HEK293 (cell line): ENCODE data around the gene KLHL29.
"Not testable (repeated sequence)": the region's sequence is repeated elsewhere in the genome, so short reads cannot be mapped to it uniquely, and the experiment has no call there.

Experiments
- CTCF ChIA-PET: fragments of 350-600 bp; formaldehyde crosslinking; extraction: SDS; loops from one replicate; lab custom pipeline; 2021; ENCODE audit warnings: antibody characterized with exemption; lab: Yijun Ruan, JAX
- POLR2A ChIA-PET: fragments of 300-600 bp; formaldehyde crosslinking; extraction: SDS; loops from one replicate; lab custom pipeline; 2020; ENCODE audit warnings: antibody characterized with exemption, inconsistent platforms; lab: Yijun Ruan, JAX
- H3K27ac ChIP-seq: fragments of 200-500 bp; sonication (Bioruptor generic); 2 replicates; pipeline ENCODE4 v1.5.1; 2014; ENCODE audit warnings: low read depth, low read length, control low read depth, inconsistent platforms; ENCODE audit errors: extremely low read depth
- H3K36me3 ChIP-seq, 2 experiments: fragments of 200-500 bp in 1 of 2; sonication (Bioruptor generic) in 1 of 2; 1 replicate in 1 of 2; 2 replicates in 1 of 2; pipeline ENCODE4 v1.5.1; 2014 to 2017; ENCODE audit warnings: inconsistent platforms in 2 of 2, low read length in 2 of 2; ENCODE audit not compliant: control insufficient read depth in 2 of 2, insufficient read depth in 1 of 2
- H3K4me1 ChIP-seq: fragments of 200-500 bp; sonication (Bioruptor generic); 2 replicates; pipeline ENCODE4 v1.5.1; 2014; ENCODE audit warnings: mild to moderate bottlenecking, low read length, inconsistent platforms; ENCODE audit not compliant: control insufficient read depth, insufficient read depth
- H3K4me3 ChIP-seq: 2 replicates; pipeline ENCODE4 v1.5.1; 2011; ENCODE audit warnings: low read depth, mild to moderate bottlenecking, control low read depth, low read length, moderate library complexity
- H3K9me3 ChIP-seq: fragments of 200-500 bp; sonication (Bioruptor generic); 2 replicates; pipeline ENCODE4 v1.5.1; 2014; ENCODE audit warnings: low read depth, low read length, inconsistent platforms; ENCODE audit not compliant: control insufficient read depth, insufficient read depth
- BCL11A ChIP-seq: fragments of 450-650 bp; formaldehyde crosslinking; IDR thresholded peaks from 2 replicates; pipeline ENCODE4 v1.5.1; 2016; ENCODE audit warnings: low read depth, missing biosample characterization, missing genetic modification characterization
- FEZF1 ChIP-seq: fragments of 450-650 bp; formaldehyde crosslinking; IDR thresholded peaks from 2 replicates; pipeline ENCODE4 v1.5.1; 2016; ENCODE audit warnings: missing biosample characterization, missing genetic modification characterization
- GLI4 ChIP-seq: fragments of 450-650 bp; formaldehyde crosslinking; IDR thresholded peaks from 2 replicates; pipeline ENCODE4 v1.5.1; 2016; ENCODE audit warnings: missing biosample characterization, missing genetic modification characterization
- KLF1 ChIP-seq: fragments of 450-650 bp; formaldehyde crosslinking; IDR thresholded peaks from 2 replicates; pipeline ENCODE4 v1.5.1; 2016; ENCODE audit warnings: missing biosample characterization, missing genetic modification characterization
- OSR2 ChIP-seq: fragments of 450-650 bp; formaldehyde crosslinking; IDR thresholded peaks from 2 replicates; pipeline ENCODE4 v1.5.1; 2016; ENCODE audit warnings: missing biosample characterization, missing genetic modification characterization
- TRIM28 ChIP-seq: IDR thresholded peaks from 2 replicates; pipeline ENCODE4 v1.6.1; 2011; ENCODE audit warnings: low read length, control low read depth, borderline replicate concordance
- ZBTB21 ChIP-seq: fragments of 450-650 bp; formaldehyde crosslinking; IDR thresholded peaks from 2 replicates; pipeline ENCODE4 v1.5.1; 2017; ENCODE audit warnings: missing biosample characterization, missing genetic modification characterization
- ZBTB49 ChIP-seq: fragments of 450-650 bp; formaldehyde crosslinking; IDR thresholded peaks from 2 replicates; pipeline ENCODE4 v1.5.1; 2016; ENCODE audit warnings: missing biosample characterization, missing genetic modification characterization, low read depth
- ZFP69B ChIP-seq: fragments of 450-650 bp; formaldehyde crosslinking; IDR thresholded peaks from 2 replicates; pipeline ENCODE4 v1.5.1; 2016; ENCODE audit warnings: missing biosample characterization, missing genetic modification characterization
- ZNF133 ChIP-seq: fragments of 450-650 bp; formaldehyde crosslinking; IDR thresholded peaks from 2 replicates; pipeline ENCODE4 v1.5.1; 2016; ENCODE audit warnings: missing biosample characterization, missing genetic modification characterization
- ZNF140 ChIP-seq: fragments of 450-650 bp; formaldehyde crosslinking; IDR thresholded peaks from 2 replicates; pipeline ENCODE4 v1.5.1; 2016; ENCODE audit warnings: missing biosample characterization, missing genetic modification characterization
- ZNF2 ChIP-seq: fragments of 450-650 bp; formaldehyde crosslinking; IDR thresholded peaks from 2 replicates; pipeline ENCODE4 v1.5.1; 2016; ENCODE audit warnings: missing biosample characterization, missing genetic modification characterization
- ZNF24 ChIP-seq: fragments of 450-650 bp; formaldehyde crosslinking; IDR thresholded peaks from 2 replicates; pipeline ENCODE4 v1.5.1; 2016; ENCODE audit warnings: missing biosample characterization, missing genetic modification characterization
- ZNF324 ChIP-seq: fragments of 450-650 bp; formaldehyde crosslinking; IDR thresholded peaks from 2 replicates; pipeline ENCODE4 v1.5.1; 2016; ENCODE audit warnings: missing biosample characterization, missing genetic modification characterization
- ZNF416 ChIP-seq: fragments of 450-650 bp; formaldehyde crosslinking; IDR thresholded peaks from 2 replicates; pipeline ENCODE4 v1.5.1; 2016; ENCODE audit warnings: missing biosample characterization, missing genetic modification characterization
- ZNF473 ChIP-seq: fragments of 450-650 bp; formaldehyde crosslinking; IDR thresholded peaks from 2 replicates; pipeline ENCODE4 v1.5.1; 2017; ENCODE audit warnings: missing biosample characterization, missing genetic modification characterization
- ZNF560 ChIP-seq: fragments of 450-650 bp; formaldehyde crosslinking; IDR thresholded peaks from 2 replicates; pipeline ENCODE4 v1.5.1; 2017; ENCODE audit warnings: missing biosample characterization, missing genetic modification characterization, borderline replicate concordance
- ZNF600 ChIP-seq: fragments of 450-650 bp; formaldehyde crosslinking; IDR thresholded peaks from 2 replicates; pipeline ENCODE4 v1.5.1; 2016; ENCODE audit warnings: missing biosample characterization, missing genetic modification characterization
- ZNF621 ChIP-seq: fragments of 450-650 bp; formaldehyde crosslinking; IDR thresholded peaks from 2 replicates; pipeline ENCODE4 v1.5.1; 2017; ENCODE audit warnings: missing biosample characterization, missing genetic modification characterization
- ZNF626 ChIP-seq: fragments of 450-650 bp; sonication (Bioruptor Pico); formaldehyde crosslinking; IDR thresholded peaks from 2 replicates; pipeline ENCODE4 v1.5.1; 2018; ENCODE audit warnings: missing biosample characterization, missing genetic modification characterization, inconsistent platforms
- ZNF701 ChIP-seq: fragments of 450-650 bp; formaldehyde crosslinking; IDR thresholded peaks from 2 replicates; pipeline ENCODE4 v1.5.1; 2016; ENCODE audit warnings: missing biosample characterization, missing genetic modification characterization
- ZNF768 ChIP-seq: fragments of 450-650 bp; formaldehyde crosslinking; IDR thresholded peaks from 2 replicates; pipeline ENCODE4 v1.5.1; 2018; ENCODE audit warnings: missing biosample characterization, mild to moderate bottlenecking, missing genetic modification characterization
- ZNF792 ChIP-seq: fragments of 450-650 bp; formaldehyde crosslinking; IDR thresholded peaks from 2 replicates; pipeline ENCODE4 v1.5.1; 2016; ENCODE audit warnings: missing biosample characterization, missing genetic modification characterization
- ZSCAN16 ChIP-seq: fragments of 450-650 bp; formaldehyde crosslinking; IDR thresholded peaks from 2 replicates; pipeline ENCODE4 v1.5.1; 2016; ENCODE audit warnings: missing biosample characterization, missing genetic modification characterization
- TF ChIP-seq, protein P1 (sequence below): fragments of 450-650 bp; formaldehyde crosslinking; IDR thresholded peaks from 2 replicates; pipeline ENCODE4 v1.5.1; 2017; ENCODE audit warnings: missing biosample characterization, missing genetic modification characterization
- TF ChIP-seq, protein P2 (sequence below): fragments of 450-650 bp; formaldehyde crosslinking; IDR thresholded peaks from 2 replicates; pipeline ENCODE4 v1.5.1; 2016; ENCODE audit warnings: missing biosample characterization, missing genetic modification characterization
- TF ChIP-seq, protein P3 (sequence below): fragments of 450-650 bp; formaldehyde crosslinking; IDR thresholded peaks from 2 replicates; pipeline ENCODE4 v1.5.1; 2017; ENCODE audit warnings: missing biosample characterization, missing genetic modification characterization

KLHL29 gene

DNA sequence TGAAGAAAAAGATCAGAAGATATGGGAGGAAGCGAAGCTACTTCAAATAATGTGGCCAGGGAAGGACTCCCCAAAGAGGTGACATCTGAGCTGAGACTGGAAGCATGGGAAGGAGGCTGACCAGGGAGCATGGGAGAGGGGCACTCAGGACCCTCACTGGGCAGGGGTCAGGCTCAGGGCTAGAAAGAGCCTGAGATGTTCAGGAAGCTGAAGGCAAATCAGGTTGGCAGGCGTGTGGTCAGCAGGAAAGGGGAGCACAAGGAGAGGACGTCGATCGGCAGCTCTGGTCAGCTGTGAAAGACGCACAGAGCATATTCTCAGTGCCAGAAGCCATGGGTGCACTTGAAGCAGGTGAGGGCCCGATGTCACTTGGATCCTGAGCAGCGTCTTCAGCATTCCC lies 38.2 kb upstream of the KLHL29 start:
- Histone ChIP-seq H3K36me3 (no peaks in the 10 kb centered on the region), H3K9me3 (no peaks in the 10 kb centered on the region), H3K4me3 (no peak overlapping the region), H3K4me1 (no peaks in the 10 kb centered on the region), H3K27ac (no peak overlapping the region)
- ChIA-PET POLR2A (no interaction called here), CTCF (no interaction called here)
- no peak for TF ChIP-seq ZNF24 (tag by site-specific recombination)
- no peak for TF ChIP-seq KLF1 (tag by site-specific recombination)
- no peak for TF ChIP-seq ZNF792
- TF ChIP-seq TRIM28: no peak
- no peak for TF ChIP-seq ZSCAN16 (tag by site-specific recombination)
- TF ChIP-seq, protein P1, sequence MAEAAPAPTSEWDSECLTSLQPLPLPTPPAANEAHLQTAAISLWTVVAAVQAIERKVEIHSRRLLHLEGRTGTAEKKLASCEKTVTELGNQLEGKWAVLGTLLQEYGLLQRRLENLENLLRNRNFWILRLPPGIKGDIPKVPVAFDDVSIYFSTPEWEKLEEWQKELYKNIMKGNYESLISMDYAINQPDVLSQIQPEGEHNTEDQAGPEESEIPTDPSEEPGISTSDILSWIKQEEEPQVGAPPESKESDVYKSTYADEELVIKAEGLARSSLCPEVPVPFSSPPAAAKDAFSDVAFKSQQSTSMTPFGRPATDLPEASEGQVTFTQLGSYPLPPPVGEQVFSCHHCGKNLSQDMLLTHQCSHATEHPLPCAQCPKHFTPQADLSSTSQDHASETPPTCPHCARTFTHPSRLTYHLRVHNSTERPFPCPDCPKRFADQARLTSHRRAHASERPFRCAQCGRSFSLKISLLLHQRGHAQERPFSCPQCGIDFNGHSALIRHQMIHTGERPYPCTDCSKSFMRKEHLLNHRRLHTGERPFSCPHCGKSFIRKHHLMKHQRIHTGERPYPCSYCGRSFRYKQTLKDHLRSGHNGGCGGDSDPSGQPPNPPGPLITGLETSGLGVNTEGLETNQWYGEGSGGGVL (tag by site-specific recombination): no peak
- no peak for TF ChIP-seq ZNF416 (tag by site-specific recombination)
- no peak for TF ChIP-seq ZNF2
- TF ChIP-seq, protein P2, sequence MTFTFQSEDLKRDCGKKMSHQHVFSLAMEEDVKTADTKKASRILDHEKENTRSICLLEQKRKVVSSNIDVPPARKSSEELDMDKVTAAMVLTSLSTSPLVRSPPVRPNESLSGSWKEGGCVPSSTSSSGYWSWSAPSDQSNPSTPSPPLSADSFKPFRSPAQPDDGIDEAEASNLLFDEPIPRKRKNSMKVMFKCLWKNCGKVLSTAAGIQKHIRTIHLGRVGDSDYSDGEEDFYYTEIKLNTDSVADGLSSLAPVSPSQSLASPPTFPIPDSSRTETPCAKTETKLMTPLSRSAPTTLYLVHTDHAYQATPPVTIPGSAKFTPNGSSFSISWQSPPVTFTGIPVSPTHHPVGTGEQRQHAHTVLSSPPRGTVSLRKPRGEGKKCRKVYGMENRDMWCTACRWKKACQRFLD: no peak
- no peak for TF ChIP-seq ZNF701 (tag by site-specific recombination)
- no peak for TF ChIP-seq ZBTB49 (tag by site-specific recombination)
- no peak for TF ChIP-seq ZNF626
- TF ChIP-seq ZNF140 (tag by site-specific recombination): no peak
- TF ChIP-seq ZNF560: no peak
- no peak for TF ChIP-seq ZNF600 (tag by site-specific recombination)
- TF ChIP-seq, protein P3, sequence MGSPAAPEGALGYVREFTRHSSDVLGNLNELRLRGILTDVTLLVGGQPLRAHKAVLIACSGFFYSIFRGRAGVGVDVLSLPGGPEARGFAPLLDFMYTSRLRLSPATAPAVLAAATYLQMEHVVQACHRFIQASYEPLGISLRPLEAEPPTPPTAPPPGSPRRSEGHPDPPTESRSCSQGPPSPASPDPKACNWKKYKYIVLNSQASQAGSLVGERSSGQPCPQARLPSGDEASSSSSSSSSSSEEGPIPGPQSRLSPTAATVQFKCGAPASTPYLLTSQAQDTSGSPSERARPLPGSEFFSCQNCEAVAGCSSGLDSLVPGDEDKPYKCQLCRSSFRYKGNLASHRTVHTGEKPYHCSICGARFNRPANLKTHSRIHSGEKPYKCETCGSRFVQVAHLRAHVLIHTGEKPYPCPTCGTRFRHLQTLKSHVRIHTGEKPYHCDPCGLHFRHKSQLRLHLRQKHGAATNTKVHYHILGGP (tag by site-specific recombination): no peak
- TF ChIP-seq ZNF621 (tag by site-specific recombination): no peak
- no peak for TF ChIP-seq ZNF133 (tag by site-specific recombination)
- TF ChIP-seq ZNF324: no peak

- ChIA-PET CTCF (no interaction called here), POLR2A (no interaction called here)
- Histone ChIP-seq H3K4me1 (no peaks in the 10 kb centered on the region), H3K9me3 (no peaks in the 10 kb centered on the region), H3K4me3 (no peak overlapping the region), H3K36me3 (no peaks in the 10 kb centered on the region), H3K27ac (no peak overlapping the region)
- no peak for TF ChIP-seq ZBTB21 (tag by site-specific recombination)
- TF ChIP-seq ZNF416 (tag by site-specific recombination): no peak
- no peak for TF ChIP-seq FEZF1 (tag by site-specific recombination)
- no peak for TF ChIP-seq ZNF473 (tag by site-specific recombination)
- no peak for TF ChIP-seq GLI4 (tag by site-specific recombination)
- no peak for TF ChIP-seq ZNF768 (tag by site-specific recombination)
- TF ChIP-seq BCL11A: no peak
- no peak for TF ChIP-seq ZNF792
- no peak for TF ChIP-seq ZFP69B (tag by site-specific recombination)
- no peak for TF ChIP-seq OSR2 (tag by site-specific recombination)
These were observed 37.4 kb upstream of the KLHL29 start for GRCh38 chr2:23347471-23348092.

- H3K4me3 ChIP-seq, POLR2A ChIA-PET, H3K36me3 ChIP-seq, H3K27ac ChIP-seq, H3K9me3 ChIP-seq, H3K4me1 ChIP-seq: not testable (repeated sequence)
- CTCF ChIA-PET: interaction anchor here (1.2 kb wide), 1 partner anchor 17 kb away, joined by 3 read pairs; no protein-coding TSS in a partner anchor
These were observed 36.9 kb upstream of the KLHL29 start for GRCh38 chr2:23348093-23348481.
